GM23248 (cell line): ENCODE results near the gene MGAT5. TPM values are rescaled to one million over a fixed set of nuclear protein-coding genes. Genes with fewer than 3 reads are reported as not detected.

Source experiments
- DNase-seq: peaks from one replicate; pipeline ENCODE4 v3.0.0-alpha.2; 2015
- H2AFZ ChIP-seq: fragments of 200-600 bp; sonication (generic); 2 replicates; pipeline ENCODE4 v1.6.1; 2016; ENCODE audit warnings: antibody characterized with exemption
- H3F3A ChIP-seq: fragments of 200-600 bp; sonication (generic); 2 replicates; pipeline ENCODE4 v1.6.1; 2016; ENCODE audit warnings: mild to moderate bottlenecking, antibody characterized with exemption, mixed run types; ENCODE audit not compliant: insufficient read depth
- H3K27ac ChIP-seq: fragments of 200-600 bp; sonication (generic); 2 replicates; pipeline ENCODE4 v1.5.1; 2016; ENCODE audit warnings: mild to moderate bottlenecking
- H3K27me3 ChIP-seq: fragments of 200-600 bp; sonication (generic); replicated peaks from 2 replicates; pipeline ENCODE4 v1.6.1; 2016; ENCODE audit warnings: mild to moderate bottlenecking; ENCODE audit not compliant: insufficient read depth
- H3K36me3 ChIP-seq: fragments of 200-600 bp; sonication (generic); 2 replicates; pipeline ENCODE4 v1.6.1; 2016; ENCODE audit warnings: low read depth, mild to moderate bottlenecking
- H3K4me1 ChIP-seq: fragments of 200-600 bp; sonication (generic); 2 replicates; pipeline ENCODE4 v1.6.1; 2016; ENCODE audit warnings: mild to moderate bottlenecking; ENCODE audit not compliant: insufficient read depth
- H3K4me2 ChIP-seq: fragments of 200-600 bp; sonication (generic); one replicate; pipeline ENCODE4 v1.6.1; 2016; ENCODE audit warnings: mild to moderate bottlenecking; ENCODE audit not compliant: unreplicated experiment
- H3K4me3 ChIP-seq: fragments of 200-600 bp; sonication (generic); 2 replicates; pipeline ENCODE4 v1.5.1; 2016; ENCODE audit warnings: mild to moderate bottlenecking
- H3K79me2 ChIP-seq: fragments of 200-600 bp; sonication (generic); 2 replicates; pipeline ENCODE4 v1.6.1; 2016; ENCODE audit warnings: mild to moderate bottlenecking; ENCODE audit not compliant: insufficient read depth
- H3K9ac ChIP-seq: fragments of 200-600 bp; sonication (generic); 2 replicates; pipeline ENCODE4 v1.6.1; 2016; ENCODE audit warnings: mild to moderate bottlenecking
- H3K9me2 ChIP-seq: fragments of 200-600 bp; sonication (generic); 2 replicates; pipeline ENCODE4 v1.6.1; 2016; ENCODE audit warnings: mixed run types, mild to moderate bottlenecking, moderate library complexity; ENCODE audit not compliant: insufficient read depth
- H3K9me3 ChIP-seq: fragments of 200-600 bp; sonication (generic); one replicate; pipeline ENCODE4 v1.6.1; 2017; ENCODE audit warnings: low read depth
- H4K20me1 ChIP-seq: fragments of 200-600 bp; sonication (generic); 2 replicates; pipeline ENCODE4 v1.6.0; 2016; ENCODE audit not compliant: insufficient read depth
- EZH2 ChIP-seq: fragments of 200-600 bp; sonication (generic); IDR thresholded peaks from 2 replicates; pipeline ENCODE4 v1.6.1; 2018; ENCODE audit warnings: antibody characterized with exemption, mild to moderate bottlenecking; ENCODE audit not compliant: insufficient read depth, poor library complexity, severe bottlenecking
- EZH2phosphoT487 ChIP-seq: fragments of 200-600 bp; sonication (generic); IDR thresholded peaks from 2 replicates; pipeline ENCODE4 v1.6.1; 2018; ENCODE audit warnings: antibody characterized with exemption, moderate library complexity, mild to moderate bottlenecking, low read depth; ENCODE audit not compliant: insufficient read depth
- WGBS, 2 experiments: methylation state at CpG; one replicate each; pipeline ENCODE4 v1.1.6; 2015 to 2017; ENCODE audit warnings: low lambda C conversion rate in 2 of 2, low coverage in 1 of 2; ENCODE audit errors: missing lambda C conversion rate in 2 of 2; 5-methylcytosine and 5-hydroxymethylcytosine counted together
- in situ Hi-C: fragments of 300-500 bp; cut with MboI; formaldehyde crosslinking; loops from 2 replicates; pipeline ENCODE4 v1.15.0; 2020
- polyA plus RNA-seq: library from polyadenylated mRNA; unstranded; fragments of >200 nt; fragmentation: Nextera tagmentation; extraction: Ambion mirVana; gene quantifications from 2 replicates; pipeline ENCODE4 v1.2.1, GENCODE V29; 2016
- total RNA-seq: library from RNA; depleted of rRNA; stranded (reverse); fragments of >200 nt; shearing (Covaris generic); gene quantifications from 2 replicates; pipeline ENCODE4 v1.2.3, GENCODE V29; 2014

The MGAT5 gene
- total and polyA plus RNA-seq, 2 experiments from 2014 or later: 1.8 to 15.9 TPM

GRCh38 chr2:134325696-134326095 is 71.8 kb downstream of the MGAT5 start:
- H2AFZ ChIP-seq: no peak overlapping the region
- whole genome bisulfite sequencing, 2 experiments: 86 to 91% methylated on average over 1 of the region's 1 CpG
- H3K27me3 ChIP-seq: no peaks in the 10 kb centered on the region
- H3K36me3 ChIP-seq: no peaks in the 10 kb centered on the region
- TF ChIP-seq EZH2 (no peak), EZH2phosphoT487 (no peak)
- H3K9me2 ChIP-seq: no peaks in the 10 kb centered on the region
- no peaks in the 10 kb centered on the region for H4K20me1 ChIP-seq
- H3K27ac ChIP-seq: no peak overlapping the region
- in situ Hi-C loops: no loop called here
- H3K4me2 ChIP-seq: no peak overlapping the region
- no peaks in the 10 kb centered on the region for H3K9me3 ChIP-seq
- no peaks in the 10 kb centered on the region for H3K79me2 ChIP-seq
- H3K9ac ChIP-seq: no peak overlapping the region
- no peak overlapping the region for H3K4me3 ChIP-seq
- H3F3A ChIP-seq: no peaks in the 10 kb centered on the region
- DNase-seq: no peak
- H3K4me1 ChIP-seq: no peaks in the 10 kb centered on the region

GRCh38 chr2:134327367-134327766 is 73.5 kb downstream of the MGAT5 start:
- Histone ChIP-seq H3K9me3 (no peaks in the 10 kb centered on the region), H4K20me1 (no peaks in the 10 kb centered on the region), H3K27me3 (no peaks in the 10 kb centered on the region), H3K79me2 (no peaks in the 10 kb centered on the region), H3K9me2 (no peaks in the 10 kb centered on the region), H3K4me1 (no peaks in the 10 kb centered on the region), H2AFZ (no peak overlapping the region), H3K9ac (no peak overlapping the region), H3F3A (no peaks in the 10 kb centered on the region), H3K4me2 (no peak overlapping the region), H3K4me3 (no peak overlapping the region), H3K27ac (no peak overlapping the region), H3K36me3 (no peaks in the 10 kb centered on the region)
- in situ Hi-C loops: no loop called here
- peak; percentile 60 for DNase-seq
- TF ChIP-seq EZH2: no peak
- TF ChIP-seq EZH2phosphoT487: no peak
- WGBS, 2 experiments: 99 to 100% methylated on average over 2 of the region's 2 CpGs

GRCh38 chr2:134331081-134331480 is 77.2 kb downstream of the MGAT5 start:
- Histone ChIP-seq H4K20me1 (no peaks in the 10 kb centered on the region), H3K36me3 (no peaks in the 10 kb centered on the region), H3K4me1 (no peaks in the 10 kb centered on the region), H3K9ac (no peak overlapping the region), H3K9me3 (no peaks in the 10 kb centered on the region), H3K4me2 (no peak overlapping the region), H3K27ac (no peak overlapping the region), H3K4me3 (no peak overlapping the region), H3F3A (no peaks in the 10 kb centered on the region), H3K79me2 (no peaks in the 10 kb centered on the region), H3K27me3 (no peaks in the 10 kb centered on the region), H2AFZ (no peak overlapping the region), H3K9me2 (no peaks in the 10 kb centered on the region)
- DNase-seq: no peak
- WGBS, 2 experiments: 96 to 99% methylated on average over 3 of the region's 3 CpGs
- no peak for TF ChIP-seq EZH2
- no peak for TF ChIP-seq EZH2phosphoT487
- in situ Hi-C loops: no loop called here

GRCh38 chr2:134333646-134334189 is 79.8 kb downstream of the MGAT5 start:
- Histone ChIP-seq H3K4me3 (no peak overlapping the region), H2AFZ (no peak overlapping the region), H3K27me3 (no peaks in the 10 kb centered on the region), H3K27ac (no peak overlapping the region), H3K9me2 (no peaks in the 10 kb centered on the region), H3K36me3 (no peaks in the 10 kb centered on the region), H3F3A (no peaks in the 10 kb centered on the region), H3K4me2 (no peak overlapping the region), H3K79me2 (no peaks in the 10 kb centered on the region), H4K20me1 (no peaks in the 10 kb centered on the region), H3K9me3 (no peaks in the 10 kb centered on the region), H3K9ac (no peak overlapping the region), H3K4me1 (no peaks in the 10 kb centered on the region)
- 73 to 78% methylated on average over 3 of the region's 3 CpGs for WGBS, 2 experiments
- peak; percentile 2 for DNase-seq
- in situ Hi-C loops: no loop called here
- no peak for TF ChIP-seq EZH2phosphoT487
- no peak for TF ChIP-seq EZH2
